ENCODE data around the gene MCRIP2.

DNA sequence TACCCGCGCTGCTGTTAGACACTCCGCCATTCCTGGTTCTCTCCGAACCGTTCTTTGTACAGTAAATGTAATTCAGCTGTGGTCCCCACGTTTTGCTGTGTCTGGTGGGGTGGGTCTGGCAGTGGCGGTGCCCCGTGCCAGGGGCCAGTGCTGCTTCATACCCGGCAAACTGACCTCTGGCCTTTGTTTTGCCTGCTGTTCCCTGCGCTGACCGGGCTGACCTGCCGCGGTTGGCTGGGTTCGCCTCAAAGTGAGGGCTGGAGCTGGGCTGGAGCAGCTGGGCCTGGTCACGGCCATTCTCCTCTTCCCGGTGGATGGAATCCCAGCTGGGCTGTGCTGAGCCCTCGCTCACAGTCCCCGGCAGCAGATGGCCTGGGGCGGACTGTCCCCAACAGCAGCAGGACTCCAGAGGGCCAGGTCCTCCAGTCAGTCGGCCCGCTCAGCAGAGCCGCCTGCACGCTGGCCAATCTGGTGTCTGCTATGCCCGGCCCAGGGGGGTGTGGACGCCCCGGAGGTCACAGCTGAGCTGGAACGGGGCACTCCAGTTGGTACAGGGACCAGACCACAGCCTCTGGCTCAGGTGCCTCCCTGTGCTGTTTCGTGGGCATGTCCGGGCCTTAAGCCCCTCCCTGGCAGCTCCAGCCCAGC is 12.3 kb upstream of the MCRIP2 start:
- TF ChIP-seq, protein P1, sequence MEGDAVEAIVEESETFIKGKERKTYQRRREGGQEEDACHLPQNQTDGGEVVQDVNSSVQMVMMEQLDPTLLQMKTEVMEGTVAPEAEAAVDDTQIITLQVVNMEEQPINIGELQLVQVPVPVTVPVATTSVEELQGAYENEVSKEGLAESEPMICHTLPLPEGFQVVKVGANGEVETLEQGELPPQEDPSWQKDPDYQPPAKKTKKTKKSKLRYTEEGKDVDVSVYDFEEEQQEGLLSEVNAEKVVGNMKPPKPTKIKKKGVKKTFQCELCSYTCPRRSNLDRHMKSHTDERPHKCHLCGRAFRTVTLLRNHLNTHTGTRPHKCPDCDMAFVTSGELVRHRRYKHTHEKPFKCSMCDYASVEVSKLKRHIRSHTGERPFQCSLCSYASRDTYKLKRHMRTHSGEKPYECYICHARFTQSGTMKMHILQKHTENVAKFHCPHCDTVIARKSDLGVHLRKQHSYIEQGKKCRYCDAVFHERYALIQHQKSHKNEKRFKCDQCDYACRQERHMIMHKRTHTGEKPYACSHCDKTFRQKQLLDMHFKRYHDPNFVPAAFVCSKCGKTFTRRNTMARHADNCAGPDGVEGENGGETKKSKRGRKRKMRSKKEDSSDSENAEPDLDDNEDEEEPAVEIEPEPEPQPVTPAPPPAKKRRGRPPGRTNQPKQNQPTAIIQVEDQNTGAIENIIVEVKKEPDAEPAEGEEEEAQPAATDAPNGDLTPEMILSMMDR (IDR thresholded peaks at IDR 0.05) = no peak
- TF ChIP-seq ZFX (IDR thresholded peaks at IDR 0.05; ENCODE audit: borderline replicate concordance) = no peak

All from 22Rv1 (cell line).